ENCODE data around the gene NDUFA11. TPM values are rescaled to one million over a fixed set of nuclear protein-coding genes. Genes with fewer than 3 reads are reported as not detected.

The NDUFA11 gene
- polyA plus RNA-seq, 1 of the 3 experiments (the other 2 are of a cell fraction) = 534 TPM

DNA sequence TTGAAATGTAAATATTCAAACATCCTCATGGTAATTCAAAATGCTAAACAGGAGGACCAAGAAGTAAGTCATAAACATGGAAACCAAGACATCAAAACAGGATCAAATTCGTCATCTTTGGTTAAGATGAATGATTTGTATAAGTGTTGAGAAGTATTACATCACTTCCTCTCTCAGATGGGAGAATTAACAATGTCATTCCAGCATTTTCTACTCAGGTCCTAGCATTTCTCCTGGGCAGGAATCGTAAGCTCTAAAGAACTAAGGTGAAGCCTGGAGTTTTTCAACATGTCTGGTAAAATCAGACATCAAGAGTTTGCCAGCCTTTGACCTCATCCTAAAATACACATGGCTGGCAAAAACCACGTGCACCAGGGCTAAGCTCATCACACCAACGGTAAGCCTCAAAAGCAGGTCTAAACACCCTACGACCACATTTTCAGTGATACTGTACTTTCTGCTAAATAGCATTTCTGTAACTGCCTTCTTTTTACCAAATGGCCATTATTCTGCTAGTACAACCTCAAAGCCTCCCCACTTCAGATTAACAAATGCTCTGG lies 49.5 kb upstream of the NDUFA11 start:
- Histone ChIP-seq H3K9me2 (no peaks in the 10 kb centered on the region), H3K4me2 (0 out of 2 replicates have a peak overlapping the region, but pooled peaks have one; percentile 1), H3K36me3 (replicated peaks in 1 of 2; ENCODE audit: control insufficient read depth in 1 of 2, insufficient read depth in 2 of 2, low read length in 1 of 2) (peaks cover 0 to 13% of the 10 kb centered on the region in 2 experiments), H2AFZ (ENCODE audit: low read depth) (no peak overlapping the region), H3K27ac (ENCODE audit: low read depth in 2 of 2, low read length in 1 of 2) (peak overlapping the region; percentile 53 to 96; a peak in 3 of 4 replicates), H3K27me3 (ENCODE audit: insufficient read depth) (no peaks in the 10 kb centered on the region), H3K9me3 (no peaks in the 10 kb centered on the region), H3K9ac (no peak overlapping the region), H3F3A (replicated peaks; ENCODE audit: insufficient read depth) (no peaks in the 10 kb centered on the region), H4K20me1 (ENCODE audit: insufficient read depth) (peaks cover 93% of the 10 kb centered on the region), H3K79me2 (ENCODE audit: insufficient read depth) (peaks cover 93% of the 10 kb centered on the region), H3K4me3 (ENCODE audit: low read depth in 2 of 2, low read length in 1 of 2) (no peak overlapping the region), H3K4me1 (ENCODE audit: control insufficient read depth in 1 of 2, insufficient read depth in 2 of 2, low read depth in 1 of 2, low read length in 1 of 2) (peaks cover 31 to 75% of the 10 kb centered on the region in 2 experiments)
- ChIA-PET CTCF (interaction anchor here (1.0 to 3.5 kb wide), 5 partner anchors 15 to 149 kb away, joined by 4 to 29 read pairs (median 10); no protein-coding TSS in a partner anchor), POLR2A (interaction anchor here (0.6 kb wide), 1 partner anchor 163 kb away, joined by 4 read pairs; no protein-coding TSS in a partner anchor)
- WGBS (ENCODE audit: low lambda C conversion rate) = 84% methylated on average over 5 of the region's 5 CpGs
- TF ChIP-seq, protein P1, sequence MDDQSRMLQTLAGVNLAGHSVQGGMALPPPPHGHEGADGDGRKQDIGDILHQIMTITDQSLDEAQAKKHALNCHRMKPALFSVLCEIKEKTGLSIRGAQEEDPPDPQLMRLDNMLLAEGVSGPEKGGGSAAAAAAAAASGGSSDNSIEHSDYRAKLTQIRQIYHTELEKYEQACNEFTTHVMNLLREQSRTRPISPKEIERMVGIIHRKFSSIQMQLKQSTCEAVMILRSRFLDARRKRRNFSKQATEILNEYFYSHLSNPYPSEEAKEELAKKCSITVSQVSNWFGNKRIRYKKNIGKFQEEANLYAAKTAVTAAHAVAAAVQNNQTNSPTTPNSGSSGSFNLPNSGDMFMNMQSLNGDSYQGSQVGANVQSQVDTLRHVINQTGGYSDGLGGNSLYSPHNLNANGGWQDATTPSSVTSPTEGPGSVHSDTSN (IDR thresholded peaks at IDR 0.05) = peak; percentile 33; the same call in 1 of the 2 replicates
- TF ChIP-seq FOXM1 (IDR thresholded peaks at IDR 0.05; ENCODE audit: low read depth) = no peak
- DNase-seq = no peak

DNA sequence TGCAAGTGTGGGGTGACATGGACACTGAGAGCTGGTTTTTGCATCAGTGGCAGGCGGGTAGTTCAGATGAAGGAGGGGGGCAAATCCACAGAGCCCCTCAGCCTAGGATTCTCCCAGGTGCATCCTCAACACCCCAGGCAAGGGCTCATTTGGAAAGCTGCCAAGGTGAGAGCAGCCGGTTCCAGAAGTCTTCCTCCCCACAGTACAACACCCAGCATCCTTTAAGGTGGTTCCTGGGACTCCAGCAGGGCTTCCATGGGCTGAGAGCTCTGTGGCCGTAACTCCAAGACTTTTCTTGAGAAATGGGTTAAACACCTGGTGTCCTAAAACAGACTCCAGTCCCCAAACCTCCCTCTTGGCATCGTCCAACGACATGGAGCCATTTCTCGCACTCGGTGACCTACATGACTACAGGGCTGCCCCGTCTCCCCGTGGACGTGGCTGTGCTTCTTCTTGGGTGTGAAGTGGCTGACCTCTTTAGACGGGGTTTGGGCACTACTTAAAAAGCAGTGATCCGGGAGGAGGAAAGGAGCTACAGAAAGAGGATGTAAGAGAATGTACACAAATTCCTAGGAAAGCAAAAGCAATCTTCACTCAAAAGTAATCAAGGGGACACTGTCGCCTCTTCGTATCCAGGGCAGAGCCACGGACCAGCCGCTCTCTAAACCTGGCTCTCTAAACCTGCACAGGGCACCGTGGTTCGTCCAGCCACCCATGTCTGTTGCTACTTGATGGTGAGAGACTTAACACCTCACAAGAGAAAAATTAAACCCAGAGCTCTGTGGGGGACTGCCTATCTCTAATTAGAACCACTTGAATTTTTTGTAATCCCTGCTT lies 48.8 kb upstream of the NDUFA11 start:
- WGBS (ENCODE audit: low lambda C conversion rate) = 96% methylated on average over 16 of the region's 18 CpGs
- H3K27me3 ChIP-seq (ENCODE audit: insufficient read depth) = no peaks in the 10 kb centered on the region
- 0 out of 2 replicates have a peak overlapping the region, but pooled peaks have one; percentile 1 for H3K4me2 ChIP-seq
- TF ChIP-seq RCOR1 (IDR thresholded peaks at IDR 0.05; ENCODE audit: low read length) = no peak
- no peak for TF ChIP-seq GATA2 (CRISPR knock-in tag; IDR thresholded peaks at IDR 0.05)
- TF ChIP-seq, protein P2, sequence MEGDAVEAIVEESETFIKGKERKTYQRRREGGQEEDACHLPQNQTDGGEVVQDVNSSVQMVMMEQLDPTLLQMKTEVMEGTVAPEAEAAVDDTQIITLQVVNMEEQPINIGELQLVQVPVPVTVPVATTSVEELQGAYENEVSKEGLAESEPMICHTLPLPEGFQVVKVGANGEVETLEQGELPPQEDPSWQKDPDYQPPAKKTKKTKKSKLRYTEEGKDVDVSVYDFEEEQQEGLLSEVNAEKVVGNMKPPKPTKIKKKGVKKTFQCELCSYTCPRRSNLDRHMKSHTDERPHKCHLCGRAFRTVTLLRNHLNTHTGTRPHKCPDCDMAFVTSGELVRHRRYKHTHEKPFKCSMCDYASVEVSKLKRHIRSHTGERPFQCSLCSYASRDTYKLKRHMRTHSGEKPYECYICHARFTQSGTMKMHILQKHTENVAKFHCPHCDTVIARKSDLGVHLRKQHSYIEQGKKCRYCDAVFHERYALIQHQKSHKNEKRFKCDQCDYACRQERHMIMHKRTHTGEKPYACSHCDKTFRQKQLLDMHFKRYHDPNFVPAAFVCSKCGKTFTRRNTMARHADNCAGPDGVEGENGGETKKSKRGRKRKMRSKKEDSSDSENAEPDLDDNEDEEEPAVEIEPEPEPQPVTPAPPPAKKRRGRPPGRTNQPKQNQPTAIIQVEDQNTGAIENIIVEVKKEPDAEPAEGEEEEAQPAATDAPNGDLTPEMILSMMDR (IDR thresholded peaks at IDR 0.05) = no peak
- no peak for TF ChIP-seq YY1 (IDR thresholded peaks at IDR 0.05; ENCODE audit: low read depth)
- TF ChIP-seq TAF1 (IDR thresholded peaks at IDR 0.05; ENCODE audit: borderline replicate concordance, low read depth, low read length) = no peak
- TF ChIP-seq RXRA (IDR thresholded peaks at IDR 0.05; ENCODE audit: borderline replicate concordance, low read depth) = no peak
- TF ChIP-seq NRF1 (IDR thresholded peaks at IDR 0.05; ENCODE audit: low read depth, low read length) = no peak
- no peak for TF ChIP-seq FOXM1 (IDR thresholded peaks at IDR 0.05; ENCODE audit: low read depth)
- TF ChIP-seq EP300 (IDR thresholded peaks at IDR 0.05; ENCODE audit: borderline replicate concordance in 1 of 2, low read depth in 1 of 2, low read length in 1 of 2) = no peak
- peaks cover 92% of the 10 kb centered on the region for H4K20me1 ChIP-seq (ENCODE audit: insufficient read depth)
- peak; percentile 53 for DNase-seq
- no peaks in the 10 kb centered on the region for H3F3A ChIP-seq (replicated peaks; ENCODE audit: insufficient read depth)
- H3K9ac ChIP-seq = no peak overlapping the region
- peak overlapping the region in 1 of 2 experiments; percentile 96; a peak in 2 of 4 replicates for H3K27ac ChIP-seq (ENCODE audit: low read depth in 2 of 2, low read length in 1 of 2)
- H3K4me1 ChIP-seq (ENCODE audit: control insufficient read depth in 1 of 2, insufficient read depth in 2 of 2, low read depth in 1 of 2, low read length in 1 of 2) = peaks cover 31 to 71% of the 10 kb centered on the region in 2 experiments
- peaks cover 93% of the 10 kb centered on the region for H3K79me2 ChIP-seq (ENCODE audit: insufficient read depth)
- H3K9me2 ChIP-seq = no peaks in the 10 kb centered on the region
- CTCF ChIA-PET = interaction anchor here (1.0 to 3.5 kb wide), 6 partner anchors 11 to 148 kb away, joined by 3 to 29 read pairs (median 10); no protein-coding TSS in a partner anchor
- peaks cover 0 to 13% of the 10 kb centered on the region in 2 experiments for H3K36me3 ChIP-seq (replicated peaks in 1 of 2; ENCODE audit: control insufficient read depth in 1 of 2, insufficient read depth in 2 of 2, low read length in 1 of 2)
- H2AFZ ChIP-seq (ENCODE audit: low read depth) = no peak overlapping the region
- no peak overlapping the region for H3K4me3 ChIP-seq (ENCODE audit: low read depth in 2 of 2, low read length in 1 of 2)
- H3K9me3 ChIP-seq = no peaks in the 10 kb centered on the region
- POLR2A ChIA-PET = interaction anchor here (0.6 kb wide), 2 partner anchors 162 to 219 kb away, joined by 4 read pairs; no protein-coding TSS in a partner anchor
